Skeletal muscle tissue (tissue), 4 donors: ENCODE results near the gene SAMD3. TPM values are rescaled to one million over a fixed set of nuclear protein-coding genes. Genes with fewer than 3 reads are reported as not detected.

Experiments used
- H3K27ac ChIP-seq: one replicate; pipeline ENCODE4 v1.7.0; 2013; ENCODE audit warnings: mild to moderate bottlenecking, low read depth, low read length, inconsistent platforms
- H3K27me3 ChIP-seq, 3 donors: one replicate each; pipeline ENCODE4 v1.7.0; 2013; ENCODE audit warnings: low read length in 3 of 3; ENCODE audit not compliant: control insufficient read depth in 3 of 3, insufficient read depth in 3 of 3
- H3K36me3 ChIP-seq, 3 donors: one replicate each; pipeline ENCODE4 v1.7.0; 2013; ENCODE audit warnings: low read length in 3 of 3; ENCODE audit not compliant: control insufficient read depth in 3 of 3, insufficient read depth in 3 of 3
- H3K4me1 ChIP-seq, 3 donors: one replicate each; pipeline ENCODE4 v1.7.0; 2013; ENCODE audit warnings: low read length in 3 of 3, mild to moderate bottlenecking in 3 of 3; ENCODE audit not compliant: control insufficient read depth in 3 of 3, insufficient read depth in 3 of 3
- H3K4me3 ChIP-seq, 3 donors: one replicate each; pipeline ENCODE4 v1.7.0; 2013; ENCODE audit warnings: low read length in 3 of 3
- H3K9ac ChIP-seq, 3 donors: one replicate each; pipeline ENCODE4 v1.7.0; 2013; ENCODE audit warnings: low read length in 3 of 3, mild to moderate bottlenecking in 3 of 3, moderate library complexity in 2 of 3, low read depth in 1 of 3
- H3K9me3 ChIP-seq, 3 donors: one replicate each; pipeline ENCODE4 v1.7.0; 2013; ENCODE audit warnings: low read length in 3 of 3; ENCODE audit not compliant: control insufficient read depth in 3 of 3
- total RNA-seq: library from RNA; depleted of rRNA; stranded (reverse); fragments of >200 nt; gene quantifications from one replicate; pipeline ENCODE4 v1.2.3, GENCODE V29; 2014
- donor health status: Osteomylitis.

The SAMD3 gene
- total RNA-seq, 1 donor from 2014 or later = 8.9 TPM

GRCh38 chr6:130143709-130144108 is 79.0 kb downstream of the SAMD3 start:
- Histone ChIP-seq H3K9ac (no peak overlapping the region), H3K27ac (no peak overlapping the region), H3K27me3 (no peaks in the 10 kb centered on the region), H3K4me1 (no peaks in the 10 kb centered on the region), H3K36me3 (peaks cover 0 to 3% (median 0%) of the 10 kb centered on the region in 3 donors), H3K9me3 (no peaks in the 10 kb centered on the region), H3K4me3 (no peak overlapping the region)

GRCh38 chr6:130140084-130140483 is 82.7 kb downstream of the SAMD3 start:
- Histone ChIP-seq H3K4me1 (no peaks in the 10 kb centered on the region), H3K27ac (no peak overlapping the region), H3K4me3 (no peak overlapping the region), H3K9ac (no peak overlapping the region), H3K27me3 (no peaks in the 10 kb centered on the region), H3K36me3 (peaks cover 6 to 9% (median 6%) of the 10 kb centered on the region in 3 donors), H3K9me3 (no peaks in the 10 kb centered on the region)

- no peak overlapping the region for H3K4me3 ChIP-seq
- H3K9ac ChIP-seq = no peak overlapping the region
- H3K27me3 ChIP-seq = no peaks in the 10 kb centered on the region
- no peaks in the 10 kb centered on the region for H3K9me3 ChIP-seq
- no peak overlapping the region for H3K27ac ChIP-seq
- H3K4me1 ChIP-seq = no peaks in the 10 kb centered on the region
- H3K36me3 ChIP-seq = peaks cover 6 to 9% (median 6%) of the 10 kb centered on the region in 3 donors
Observed at GRCh38 chr6:130138909-130139242, 83.9 kb downstream of the SAMD3 start.

GRCh38 chr6:130138116-130138908 is 84.4 kb downstream of the SAMD3 start:
- Histone ChIP-seq H3K9ac (no peak overlapping the region), H3K4me1 (no peaks in the 10 kb centered on the region), H3K36me3 (peaks cover 6 to 9% (median 6%) of the 10 kb centered on the region in 3 donors), H3K27me3 (no peaks in the 10 kb centered on the region), H3K9me3 (no peaks in the 10 kb centered on the region), H3K27ac (no peak overlapping the region), H3K4me3 (no peak overlapping the region)

GRCh38 chr6:130136798-130137197 is 86.0 kb downstream of the SAMD3 start:
- Histone ChIP-seq H3K27ac (no peak overlapping the region), H3K27me3 (no peaks in the 10 kb centered on the region), H3K4me3 (no peak overlapping the region), H3K9me3 (no peaks in the 10 kb centered on the region), H3K9ac (no peak overlapping the region), H3K36me3 (peaks cover 6 to 9% (median 6%) of the 10 kb centered on the region in 3 donors), H3K4me1 (no peaks in the 10 kb centered on the region)

GRCh38 chr6:130134582-130134981 is 88.2 kb downstream of the SAMD3 start:
- H3K4me1 ChIP-seq = no peaks in the 10 kb centered on the region

GRCh38 chr6:130132286-130132701 is 90.5 kb downstream of the SAMD3 start:
- no peak overlapping the region for H3K4me3 ChIP-seq
- no peaks in the 10 kb centered on the region for H3K9me3 ChIP-seq
- peaks cover 0 to 6% (median 6%) of the 10 kb centered on the region in 3 donors for H3K36me3 ChIP-seq
- no peak overlapping the region for H3K9ac ChIP-seq
- no peaks in the 10 kb centered on the region for H3K27me3 ChIP-seq
- H3K27ac ChIP-seq = no peak overlapping the region
- H3K4me1 ChIP-seq = no peaks in the 10 kb centered on the region

More at GRCh38 chr6:130134582-130134981, 88.2 kb downstream of the SAMD3 start:
- no peaks in the 10 kb centered on the region for H3K27me3 ChIP-seq
- H3K9me3 ChIP-seq = no peaks in the 10 kb centered on the region
- H3K27ac ChIP-seq = no peak overlapping the region
- no peak overlapping the region for H3K9ac ChIP-seq
- peaks cover 6 to 9% (median 6%) of the 10 kb centered on the region in 3 donors for H3K36me3 ChIP-seq
- H3K4me3 ChIP-seq = no peak overlapping the region

- Histone ChIP-seq H3K9me3 (no peaks in the 10 kb centered on the region), H3K4me1 (no peaks in the 10 kb centered on the region), H3K27me3 (no peaks in the 10 kb centered on the region), H3K36me3 (no peaks in the 10 kb centered on the region), H3K9ac (no peak overlapping the region), H3K27ac (no peak overlapping the region), H3K4me3 (no peak overlapping the region)
Observed at GRCh38 chr6:130129762-130130246, 92.9 kb downstream of the SAMD3 start.

- H3K4me1 ChIP-seq = no peaks in the 10 kb centered on the region
- H3K9me3 ChIP-seq = no peaks in the 10 kb centered on the region
- no peak overlapping the region for H3K9ac ChIP-seq
- no peak overlapping the region for H3K4me3 ChIP-seq
- no peaks in the 10 kb centered on the region for H3K36me3 ChIP-seq
- H3K27me3 ChIP-seq = no peaks in the 10 kb centered on the region
- H3K27ac ChIP-seq = no peak overlapping the region
Observed at GRCh38 chr6:130128326-130128725, 94.4 kb downstream of the SAMD3 start.

GRCh38 chr6:130127195-130127594 is 95.6 kb downstream of the SAMD3 start:
- no peaks in the 10 kb centered on the region for H3K27me3 ChIP-seq
- no peak overlapping the region for H3K9ac ChIP-seq
- H3K4me3 ChIP-seq = no peak overlapping the region
- H3K36me3 ChIP-seq = no peaks in the 10 kb centered on the region
- H3K9me3 ChIP-seq = no peaks in the 10 kb centered on the region
- H3K4me1 ChIP-seq = no peaks in the 10 kb centered on the region
- H3K27ac ChIP-seq = no peak overlapping the region
